ENCODE results near the gene TGM2. TPM values are rescaled to one million over a fixed set of nuclear protein-coding genes. Genes with fewer than 3 reads are reported as not detected.
A peak's percentile ranks its signal among the peaks of the same experiment; 100 is the strongest.

TGM2 gene
- total and polyA plus RNA-seq, 10 donors = 9.3 to 167 (median 69.8) TPM

- 63 to 75% (median 75%) methylated on average over 14 of the region's 14 CpGs for WGBS, 5 donors
- no peak overlapping the region for H3K4me3 ChIP-seq
- TF ChIP-seq POLR2AphosphoS5 (IDR thresholded peaks at IDR 0.05) (peak in 2 of 3 donors; percentile 42 to 48), POLR2A (IDR thresholded peaks at IDR 0.05) (no peak)
- H3K27ac ChIP-seq = no peak overlapping the region
- intact Hi-C loops (cut with DNase I; ENCODE audit: low total_unique reads) = no loop called here
- no peaks in the 10 kb centered on the region for H3K9me3 ChIP-seq
- no peak for DNase-seq
- peaks cover 0 to 52% (median 25%) of the 10 kb centered on the region in 6 donors for H3K4me1 ChIP-seq
- H3K27me3 ChIP-seq (replicated peaks in 1 of 7) = no peaks in the 10 kb centered on the region
- no peaks in the 10 kb centered on the region for H3K36me3 ChIP-seq
These were observed 8.4 kb upstream of the TGM2 start for GRCh38 chr20:38173237-38174156.

- Histone ChIP-seq H3K36me3 (no peaks in the 10 kb centered on the region), H3K4me3 (no peak overlapping the region), H3K27me3 (replicated peaks in 1 of 7) (no peaks in the 10 kb centered on the region), H3K9me3 (no peaks in the 10 kb centered on the region), H3K27ac (no peak overlapping the region), H3K4me1 (peaks cover 4 to 55% (median 34%) of the 10 kb centered on the region in 6 donors)
- WGBS, 5 donors = 77 to 88% (median 85%) methylated on average over 4 of the region's 4 CpGs
- no peak for DNase-seq
- intact Hi-C loops (cut with DNase I; ENCODE audit: low total_unique reads) = no loop called here
- TF ChIP-seq POLR2AphosphoS5 (IDR thresholded peaks at IDR 0.05) (no peak), CTCF (IDR thresholded peaks at IDR 0.05 in 8 of 11, conservative IDR thresholded peaks at IDR 0.05 in 3 of 11) (no peak), POLR2A (IDR thresholded peaks at IDR 0.05) (no peak)
These were observed 7.3 kb upstream of the TGM2 start for GRCh38 chr20:38172408-38172807.

GRCh38 chr20:38171675-38172043 lies 6.6 kb upstream of the TGM2 start:
- H3K4me1 ChIP-seq = peaks cover 6 to 63% (median 39%) of the 10 kb centered on the region in 6 donors
- intact Hi-C loops (cut with DNase I; ENCODE audit: low total_unique reads) = no loop called here
- H3K4me3 ChIP-seq = no peak overlapping the region
- no peak for DNase-seq
- H3K27me3 ChIP-seq (replicated peaks in 1 of 7) = no peaks in the 10 kb centered on the region
- H3K9me3 ChIP-seq = no peaks in the 10 kb centered on the region
- WGBS, 5 donors = 65 to 80% (median 74%) methylated on average over 4 of the region's 4 CpGs
- TF ChIP-seq POLR2AphosphoS5 (IDR thresholded peaks at IDR 0.05) = no peak
- TF ChIP-seq POLR2A (IDR thresholded peaks at IDR 0.05) = no peak
- no peak for TF ChIP-seq CTCF (IDR thresholded peaks at IDR 0.05 in 8 of 11, conservative IDR thresholded peaks at IDR 0.05 in 3 of 11)
- H3K27ac ChIP-seq = peak overlapping the region in 2 of 8 donors; percentile 87 to 88
- no peaks in the 10 kb centered on the region for H3K36me3 ChIP-seq

GRCh38 chr20:38170826-38171674 lies 6.0 kb upstream of the TGM2 start:
- H3K4me3 ChIP-seq = no peak overlapping the region
- TF ChIP-seq CTCF (IDR thresholded peaks at IDR 0.05 in 8 of 11, conservative IDR thresholded peaks at IDR 0.05 in 3 of 11) = no peak
- no peak for TF ChIP-seq POLR2A (IDR thresholded peaks at IDR 0.05)
- TF ChIP-seq POLR2AphosphoS5 (IDR thresholded peaks at IDR 0.05) = peak in 1 of 3 donors; percentile 37
- DNase-seq = no peak
- H3K27me3 ChIP-seq (replicated peaks in 1 of 7) = no peaks in the 10 kb centered on the region
- H3K27ac ChIP-seq = peak overlapping the region in 5 of 8 donors; percentile 12 to 88 (median 87)
- 65 to 75% (median 66%) methylated on average over 11 of the region's 11 CpGs for WGBS, 5 donors
- H3K9me3 ChIP-seq = no peaks in the 10 kb centered on the region
- peaks cover 7 to 69% (median 42%) of the 10 kb centered on the region in 6 donors for H3K4me1 ChIP-seq
- no peaks in the 10 kb centered on the region for H3K36me3 ChIP-seq
- intact Hi-C loops (cut with DNase I; ENCODE audit: low total_unique reads) = no loop called here

Measured in spleen (tissue), 11 donors.